ENCODE data around the gene ZNF362. TPM values are rescaled to one million over a fixed set of nuclear protein-coding genes. Genes with fewer than 3 reads are reported as not detected.

Gene ZNF362
- total and polyA plus RNA-seq, 2 of the 13 experiments (the other 11 are each of a cell fraction or from before 2014, with no cell fraction given) = 8.3 to 14.2 TPM

- TF ChIP-seq ZFP36 (IDR thresholded peaks at IDR 0.05; ENCODE audit: borderline replicate concordance, low read depth, low read length, partially characterized antibody) = peak; percentile 36
- TF ChIP-seq HNRNPH1 (optimal IDR thresholded peaks at IDR 0.05; ENCODE audit: low read depth, low read length) = no peak
Observed at GRCh38 chr1:33281554-33282303, 25.4 kb downstream of the ZNF362 start (continued).

GRCh38 chr1:33282791-33283190 lies 26.5 kb downstream of the ZNF362 start:
- intact Hi-C loops (cut with micrococcal nuclease; ENCODE audit: unreplicated experiment) (no loop called here), in situ Hi-C loops (cut with HindIII; ENCODE audit: extremely low pct_ligation_motif_present, low pct_unique_long_range_greater_than_20kb) (no loop called here)
- no peak for FAIRE-seq

More at GRCh38 chr1:33282791-33283190, 26.5 kb downstream of the ZNF362 start:
- Histone ChIP-seq H3K9ac (ENCODE audit: insufficient read depth, low read depth, low read length) (no peak overlapping the region), H3K9me3 (ENCODE audit: low read length) (no peaks in the 10 kb centered on the region), H3K4me3 (replicated peaks in 1 of 3; ENCODE audit: insufficient read depth in 1 of 3, low read depth in 2 of 3, low read length in 3 of 3) (no peak overlapping the region), H3K27ac (ENCODE audit: extremely low read length, insufficient read depth, low read length) (no peak overlapping the region), H3K79me2 (ENCODE audit: insufficient read depth, low read length) (no peaks in the 10 kb centered on the region), H3K36me3 (replicated peaks in 1 of 2; ENCODE audit: control insufficient read depth in 1 of 2, insufficient read depth in 2 of 2, low read length in 2 of 2) (peaks cover 10 to 43% of the 10 kb centered on the region in 2 experiments; a peak in 4 of 5 replicates), H3K4me2 (ENCODE audit: low read depth, low read length) (no peak overlapping the region), H4K20me1 (ENCODE audit: insufficient read depth, low read length) (no peaks in the 10 kb centered on the region), H3K4me1 (ENCODE audit: insufficient read depth, low read length) (no peaks in the 10 kb centered on the region; the same call in 1 of the 2 replicates), H2AFZ (ENCODE audit: low read length) (no peak overlapping the region), H3K27me3 (ENCODE audit: control insufficient read depth in 1 of 2, insufficient read depth in 2 of 2, low read length in 2 of 2) (no peaks in the 10 kb centered on the region)
- 88% methylated on average over 3 of the region's 3 CpGs for WGBS (ENCODE audit: low lambda C conversion rate)
- no peak for TF ChIP-seq ZNF350 (CRISPR knock-in tag; IDR thresholded peaks at IDR 0.05; ENCODE audit: borderline replicate concordance, low read depth)
- no peak for TF ChIP-seq ZBTB39 (CRISPR knock-in tag; IDR thresholded peaks at IDR 0.05)
- TF ChIP-seq ZKSCAN1 (IDR thresholded peaks at IDR 0.05; ENCODE audit: low read length) = no peak
- TF ChIP-seq ZNF33A (CRISPR knock-in tag; IDR thresholded peaks at IDR 0.05; ENCODE audit: borderline replicate concordance) = no peak
- TF ChIP-seq ATAD3A (CRISPR knock-in tag; IDR thresholded peaks at IDR 0.05) = no peak
- no peak for TF ChIP-seq CENPT (CRISPR knock-in tag; IDR thresholded peaks at IDR 0.05; ENCODE audit: low read depth)
- no peak for TF ChIP-seq NFYC (CRISPR knock-in tag; IDR thresholded peaks at IDR 0.05)
- no peak for TF ChIP-seq IKZF4 (CRISPR knock-in tag; IDR thresholded peaks at IDR 0.05; ENCODE audit: borderline replicate concordance, low read depth, not compliant biosample characterization)
- no peak for TF ChIP-seq RXRB (CRISPR knock-in tag; IDR thresholded peaks at IDR 0.05; ENCODE audit: borderline replicate concordance)
- TF ChIP-seq GMEB2 (CRISPR knock-in tag; IDR thresholded peaks at IDR 0.05; ENCODE audit: low read depth) = no peak
- no peak for TF ChIP-seq NCOR1 (IDR thresholded peaks at IDR 0.05; ENCODE audit: borderline replicate concordance, low read length)
- no peak for TF ChIP-seq RBFOX2 (IDR thresholded peaks at IDR 0.05; ENCODE audit: low read depth, low read length)
- TF ChIP-seq SKI (IDR thresholded peaks at IDR 0.05; ENCODE audit: partially characterized antibody) = no peak
- TF ChIP-seq ZNF513 (CRISPR knock-in tag; conservative IDR thresholded peaks at IDR 0.05) = no peak
- no peak for TF ChIP-seq DDIT3 (CRISPR knock-in tag; IDR thresholded peaks at IDR 0.05)
- ATAC-seq = no peak
- ChIA-PET CTCF (ENCODE audit: low intra/inter-chr PET ratio, low total read pairs) (no interaction called here), POLR2A (no interaction called here)
- no TSS peak for BruUV-seq (replicated peaks)
- DNase-seq (ENCODE audit: low spot score) = no peak

Measured in HepG2 (cell line).